Stimulated activated CD4-positive, alpha-beta T cell treated with anti-CD3 and anti-CD28 coated beads, Interleukin-15, amount 100 ng/mL, for 1 hour (primary cell): ENCODE measurements around the gene TRPT1.

Experiments used
- DNase-seq, 2 donors: peaks; one replicate each; pipeline ENCODE4 v3.0.0-alpha.2; 2020; ENCODE audit warnings: low read depth in 1 of 2, low spot score in 1 of 2

The TRPT1 gene, protein sequence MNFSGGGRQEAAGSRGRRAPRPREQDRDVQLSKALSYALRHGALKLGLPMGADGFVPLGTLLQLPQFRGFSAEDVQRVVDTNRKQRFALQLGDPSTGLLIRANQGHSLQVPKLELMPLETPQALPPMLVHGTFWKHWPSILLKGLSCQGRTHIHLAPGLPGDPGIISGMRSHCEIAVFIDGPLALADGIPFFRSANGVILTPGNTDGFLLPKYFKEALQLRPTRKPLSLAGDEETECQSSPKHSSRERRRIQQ

GRCh38 chr11:64225608-64226506 is at the start of gene TRPT1, which contains the start of gene NUDT22:
Gene TRPT1 (minus strand): TSS chr11:64226186. CDS start chr11:64225860, 326 bp downstream.
Gene NUDT22 (plus strand): TSS chr11:64226274. CDS start chr11:64226653, 379 bp downstream.
- DNase-seq: peak; percentile 80 to 93

DNA sequence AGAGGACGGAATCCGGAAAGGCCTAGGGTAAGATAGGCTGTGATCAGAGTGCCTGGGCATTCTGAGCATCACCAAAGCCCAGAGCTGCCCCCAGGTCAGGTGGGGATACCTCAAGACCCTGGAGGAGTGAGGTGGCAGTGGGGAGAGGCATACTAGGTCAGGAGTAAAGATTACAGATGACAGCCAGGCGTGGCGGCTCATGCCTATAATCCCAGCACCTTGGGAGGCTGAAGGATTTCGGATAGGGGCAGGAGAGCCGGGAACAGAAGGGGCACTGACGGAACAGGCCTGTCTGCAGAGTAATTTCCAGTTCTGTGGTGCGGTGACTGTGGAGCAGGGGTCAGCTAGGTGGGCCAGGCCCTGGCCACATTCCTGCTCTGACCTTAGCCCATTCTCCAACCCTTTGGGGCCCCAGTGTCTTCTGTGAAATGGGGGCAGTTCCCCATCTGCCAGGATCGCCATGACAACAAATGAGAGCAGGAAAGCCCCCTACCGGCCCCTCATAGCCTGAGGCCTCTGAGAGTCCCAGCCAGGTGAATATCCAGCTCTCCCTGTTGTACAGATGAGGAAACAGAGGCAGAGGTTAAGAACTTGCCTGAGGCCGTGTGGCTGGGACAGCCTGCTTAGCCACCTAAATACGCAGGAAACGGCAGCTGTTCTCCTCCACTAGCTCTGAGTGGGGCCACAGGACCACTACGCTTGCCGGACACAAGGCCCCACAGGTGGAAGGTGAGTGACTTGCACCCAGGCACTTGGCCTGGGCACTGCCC is 49.2 kb upstream of the TRPT1 start:
- no peak for DNase-seq

DNA sequence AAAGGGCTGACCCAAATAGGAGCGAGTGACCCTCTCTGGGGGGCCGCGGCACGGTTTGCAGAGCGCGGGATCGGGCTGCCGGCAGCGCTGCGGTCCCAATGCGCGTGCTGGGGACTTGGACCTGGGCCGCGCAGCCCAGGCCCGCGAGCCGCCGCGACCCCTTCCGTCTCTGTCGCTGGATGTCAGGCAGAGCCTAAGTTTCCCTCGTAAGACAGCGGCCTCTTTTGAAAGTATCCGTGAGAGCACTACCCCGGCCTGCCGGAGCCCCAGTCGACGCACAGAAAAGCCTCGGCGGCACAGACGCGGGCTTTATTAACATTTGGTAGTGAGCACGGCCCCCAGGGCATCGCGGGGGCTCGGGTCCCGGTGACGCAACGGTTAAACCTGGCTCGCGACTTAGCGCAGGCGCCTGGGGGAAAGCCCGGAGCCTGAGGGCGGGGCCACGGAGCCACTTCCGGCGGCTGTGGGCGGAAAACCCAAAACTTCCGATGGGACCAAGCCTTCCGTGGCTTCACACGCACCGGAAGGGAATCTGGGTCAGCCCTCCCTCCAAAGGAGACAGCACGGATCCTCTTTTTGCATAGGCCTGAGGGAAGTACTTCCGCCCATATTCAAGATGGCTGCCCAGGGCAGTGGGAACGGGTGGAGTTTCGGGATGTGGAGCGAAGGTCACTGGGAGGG is 43.7 kb upstream of the TRPT1 start:
- peak; percentile 95 to 98 for DNase-seq

- no peak for DNase-seq
These were observed 43.0 kb upstream of the TRPT1 start for GRCh38 chr11:64268893-64269539.

DNA sequence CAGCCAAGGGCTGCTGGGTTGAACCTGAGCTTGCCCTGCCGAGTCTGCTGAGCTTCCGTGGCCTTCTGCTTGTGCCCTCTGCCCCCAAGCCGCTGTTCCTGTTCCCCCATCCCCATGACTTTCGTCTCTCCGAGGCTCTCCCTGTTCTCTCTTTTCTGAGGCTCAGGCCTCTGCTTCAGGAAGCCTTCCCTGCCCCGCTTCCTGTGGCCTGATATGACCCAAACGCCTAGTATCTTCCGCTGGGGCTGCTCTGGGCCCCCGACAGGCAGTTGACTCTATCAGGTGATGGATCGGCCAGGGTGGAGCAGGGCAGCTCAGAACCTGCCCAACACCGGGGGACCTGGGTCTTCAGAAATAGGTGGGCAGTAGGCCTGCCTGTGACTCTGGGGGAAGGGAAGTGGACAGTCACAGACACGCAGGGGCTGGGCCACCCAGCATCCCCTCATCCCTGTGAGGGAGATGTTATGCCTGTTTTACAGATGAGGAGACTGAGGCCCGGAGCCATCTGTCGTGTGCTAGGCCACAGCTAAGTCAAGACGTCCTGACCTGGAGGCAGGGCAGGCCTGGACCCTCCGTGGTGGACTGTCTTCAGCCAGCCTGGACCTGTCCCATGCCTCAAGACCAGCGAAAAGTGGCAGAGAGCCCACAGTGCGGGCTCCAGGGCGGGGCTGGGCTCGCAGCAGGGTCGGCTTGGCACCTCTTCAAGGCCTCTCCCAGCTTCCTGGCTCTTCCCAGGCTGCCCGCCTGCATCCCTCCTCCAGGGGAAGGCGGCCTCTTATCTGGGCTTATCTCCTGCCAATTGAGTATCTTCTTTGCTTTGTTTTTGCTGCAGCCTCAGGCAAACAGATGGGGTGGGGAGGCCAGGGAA is 42.3 kb upstream of the TRPT1 start:
- no peak for DNase-seq

DNA sequence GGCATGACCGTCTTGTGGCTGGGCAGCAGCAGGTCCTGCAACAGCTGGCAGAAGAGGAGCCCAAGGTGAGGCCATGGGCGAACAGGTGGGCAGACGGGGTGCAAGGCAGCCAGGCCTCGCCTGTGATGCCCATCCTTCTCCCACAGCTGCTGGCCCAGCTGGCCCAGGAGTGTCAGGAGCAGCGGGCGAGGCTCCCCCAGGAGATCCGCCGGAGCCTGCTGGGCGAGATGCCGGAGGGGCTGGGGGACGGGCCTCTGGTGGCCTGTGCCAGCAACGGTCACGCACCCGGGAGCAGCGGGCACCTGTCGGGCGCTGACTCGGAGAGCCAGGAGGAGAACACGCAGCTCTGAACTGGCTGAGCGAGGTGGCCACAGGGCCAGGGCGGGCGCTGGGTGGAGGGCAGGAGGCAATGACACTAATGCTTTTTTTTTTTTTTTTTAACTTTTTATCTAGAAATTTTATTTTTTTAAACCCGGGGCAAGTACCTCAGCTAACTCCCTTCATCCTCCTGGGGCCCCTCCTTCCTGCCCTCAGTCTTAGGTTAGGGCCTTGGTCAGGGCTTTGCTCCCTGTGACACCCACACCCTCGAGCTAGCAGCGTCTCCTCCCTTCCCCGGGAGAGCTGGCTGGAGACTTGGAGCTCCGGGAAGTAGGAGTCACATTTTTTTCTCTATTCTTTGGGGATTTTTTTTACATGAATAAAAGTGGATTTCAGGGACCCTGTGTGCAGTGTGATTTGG is 41.4 kb upstream of the TRPT1 start:
- DNase-seq: no peak

GRCh38 chr11:64266339-64266738 is 40.4 kb upstream of the TRPT1 start:
- DNase-seq: no peak

GRCh38 chr11:64265176-64266160 is 39.5 kb upstream of the TRPT1 start:
- DNase-seq: no peak

GRCh38 chr11:64264371-64264852 is 38.4 kb upstream of the TRPT1 start:
- DNase-seq: no peak

DNA sequence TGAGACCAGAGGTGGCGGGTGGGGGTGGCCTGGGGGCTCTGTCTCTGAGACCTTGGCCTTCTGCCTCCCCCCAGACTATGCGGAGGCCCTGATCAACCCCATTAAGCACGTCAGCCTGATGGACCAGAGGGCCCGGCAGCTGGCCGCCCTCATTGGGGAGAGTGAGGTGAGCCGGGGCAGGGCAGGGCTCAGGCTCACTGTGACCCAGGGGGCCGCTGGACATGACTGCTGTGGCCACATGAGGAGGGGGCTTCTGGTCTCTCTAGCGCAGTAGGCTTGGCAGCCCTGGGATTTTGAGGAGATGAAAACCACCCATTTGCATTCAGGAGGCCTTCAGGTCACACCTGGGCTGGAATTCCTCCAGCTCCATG is 37.9 kb upstream of the TRPT1 start:
- no peak for DNase-seq

DNA sequence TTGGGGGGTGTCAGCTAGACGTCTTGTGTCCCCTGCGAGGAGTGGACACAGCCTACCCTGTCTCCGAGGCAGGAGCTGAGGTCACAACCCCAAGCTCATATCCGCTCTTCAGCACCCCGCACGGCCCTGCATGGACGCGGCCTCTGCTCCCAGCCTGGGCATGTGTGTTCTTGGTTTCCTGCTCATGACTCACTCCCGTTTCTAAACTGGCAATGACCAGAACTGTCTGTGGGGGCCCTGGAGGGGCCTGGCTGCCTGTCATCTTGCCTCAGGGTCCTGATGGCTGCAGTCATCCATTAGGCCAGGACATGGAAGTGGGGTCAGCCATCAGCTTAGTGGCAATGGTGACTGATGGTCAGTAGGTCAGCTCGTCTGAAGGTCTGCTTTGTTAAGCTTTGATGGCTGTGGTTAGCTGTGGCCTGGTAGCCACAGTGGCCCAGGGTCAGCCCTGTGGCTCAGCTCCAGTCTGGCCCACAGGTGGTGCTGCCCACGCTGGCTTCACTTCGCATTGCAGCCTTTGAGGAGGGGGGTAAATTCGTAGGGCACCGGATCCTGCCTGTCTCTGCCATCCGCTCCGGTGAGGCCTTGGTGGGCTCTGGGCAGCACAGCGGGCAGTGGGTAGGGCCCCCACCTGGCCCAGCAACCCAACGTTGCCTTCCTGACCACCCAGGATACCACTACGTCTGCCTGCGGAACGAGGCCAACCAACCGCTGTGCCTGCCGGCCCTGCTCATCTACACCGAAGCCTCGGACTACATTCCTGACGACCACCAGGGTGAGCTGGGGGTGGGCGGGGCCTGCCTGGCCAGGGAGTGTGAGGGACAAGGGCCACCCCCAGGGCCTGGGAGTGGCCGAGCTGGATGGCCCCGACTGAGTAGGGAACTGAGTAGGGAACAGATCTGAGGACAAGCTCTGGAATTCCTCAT is 37.3 kb upstream of the TRPT1 start:
- DNase-seq: no peak

- DNase-seq: no peak
These were observed 36.5 kb upstream of the TRPT1 start for GRCh38 chr11:64262271-64263002.

GRCh38 chr11:64261556-64262080 is 35.6 kb upstream of the TRPT1 start:
- DNase-seq: no peak

DNA sequence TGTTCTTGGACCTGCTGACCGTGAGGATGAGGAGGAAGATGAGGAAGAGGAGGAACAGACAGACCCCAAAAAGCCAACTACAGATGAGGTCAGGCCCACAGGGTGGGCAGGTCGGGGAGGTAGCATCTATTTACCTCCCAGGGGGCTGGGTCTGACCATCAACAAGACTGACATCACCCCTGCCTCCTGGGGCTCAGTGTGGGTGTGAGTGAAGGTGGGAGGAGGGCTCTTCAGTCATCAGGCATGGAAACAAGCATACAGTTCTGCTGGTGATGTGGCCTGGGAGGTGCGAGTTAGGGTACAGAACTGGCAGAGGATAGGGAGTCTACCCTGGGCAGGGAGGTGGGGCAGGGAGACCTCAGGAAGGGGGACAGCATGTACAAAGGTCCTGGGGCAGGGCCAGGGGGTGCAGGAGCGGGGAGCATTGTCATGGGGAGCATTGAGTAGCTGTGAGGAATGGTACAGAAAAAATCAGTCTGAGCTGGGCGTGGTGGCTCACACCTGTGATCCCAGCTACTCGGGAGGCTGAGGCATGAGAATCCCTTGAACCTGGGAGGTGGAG is 34.2 kb upstream of the TRPT1 start:
- no peak for DNase-seq

- DNase-seq: no peak
These were observed 33.6 kb upstream of the TRPT1 start for GRCh38 chr11:64259533-64260067.
